Stomach (tissue), 4 donors: ENCODE measurements around the gene LYL1.

ENCODE experiments used
- CTCF ChIP-seq, 7 experiments: fragments of 450-650 bp in 4 of 7; fragments of 200-600 bp in 3 of 7; sonication (generic) in 3 of 7; IDR thresholded peaks; one replicate each; pipeline ENCODE4 v1.5.1; 2016 to 2019; ENCODE audit warnings: antibody characterized with exemption in 7 of 7, control low read depth in 2 of 7, mild to moderate bottlenecking in 1 of 7
- EP300 ChIP-seq: sonication (generic); formaldehyde crosslinking; IDR thresholded peaks from one replicate; pipeline ENCODE4 v1.6.1; 2017; ENCODE audit warnings: antibody characterized with exemption
- POLR2A ChIP-seq, 4 donors: fragments of 450-650 bp; IDR thresholded peaks; one replicate each; pipeline ENCODE4 v1.6.1; 2016; ENCODE audit warnings: antibody characterized with exemption in 4 of 4, control low read depth in 2 of 4, mild to moderate bottlenecking in 1 of 4, moderate library complexity in 1 of 4
- POLR2AphosphoS5 ChIP-seq, 3 donors: sonication (generic); formaldehyde crosslinking; IDR thresholded peaks; one replicate each; pipeline ENCODE4 v1.6.1; 2016; ENCODE audit warnings: antibody characterized with exemption in 3 of 3

DNA sequence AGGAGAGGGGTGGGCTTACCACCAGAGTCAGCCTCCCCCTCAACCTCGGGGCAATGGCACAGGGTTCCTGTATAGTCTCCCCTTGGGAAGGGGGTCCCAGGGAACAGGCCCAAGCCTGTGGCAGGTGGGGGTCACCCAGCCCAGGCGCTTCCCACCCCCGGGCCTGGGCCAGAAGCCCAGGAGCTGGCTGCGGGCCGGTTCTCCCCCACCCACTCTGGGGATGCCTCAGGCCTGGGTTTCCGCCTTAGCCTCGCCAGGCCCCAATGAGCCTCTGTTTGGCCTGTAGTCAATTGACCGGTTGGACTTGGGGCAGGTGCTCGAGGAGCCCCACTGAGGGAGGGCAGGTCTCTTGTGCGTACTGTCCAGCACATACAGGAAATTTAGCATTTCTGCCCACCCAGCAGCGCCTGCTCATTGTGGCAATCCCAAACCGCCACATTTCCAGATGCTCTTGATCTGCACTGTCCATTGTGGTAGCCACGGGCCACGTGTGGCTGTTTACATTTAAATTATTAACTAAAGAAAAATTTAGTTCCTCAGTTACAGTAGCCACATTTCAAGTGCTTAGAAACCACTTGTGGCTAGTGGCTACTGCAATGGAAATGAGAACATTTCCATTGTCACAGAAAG, 9.9 kb downstream of the LYL1 start:
- TF ChIP-seq CTCF (IDR thresholded peaks at IDR 0.05) (no peak), POLR2AphosphoS5 (IDR thresholded peaks at IDR 0.05) (no peak), POLR2A (IDR thresholded peaks at IDR 0.05) (no peak), EP300 (no peak)
